GM12873 (cell line): ENCODE results near the gene DNAH1.
A peak's percentile ranks its signal among the peaks of the same experiment; 100 is the strongest.

Experiments
- TF ChIP-seq, protein P1 (sequence below): IDR thresholded peaks from 2 replicates; pipeline ENCODE4 v1.5.1; 2012; ENCODE audit warnings: low read depth, mild to moderate bottlenecking, moderate library complexity, low read length, control low read depth; ENCODE audit not compliant: insufficient read depth; ENCODE audit errors: missing control alignments

Gene DNAH1

GRCh38 chr3:52289338-52289746 lies 26.8 kb upstream of the DNAH1 start:
- TF ChIP-seq, protein P1, sequence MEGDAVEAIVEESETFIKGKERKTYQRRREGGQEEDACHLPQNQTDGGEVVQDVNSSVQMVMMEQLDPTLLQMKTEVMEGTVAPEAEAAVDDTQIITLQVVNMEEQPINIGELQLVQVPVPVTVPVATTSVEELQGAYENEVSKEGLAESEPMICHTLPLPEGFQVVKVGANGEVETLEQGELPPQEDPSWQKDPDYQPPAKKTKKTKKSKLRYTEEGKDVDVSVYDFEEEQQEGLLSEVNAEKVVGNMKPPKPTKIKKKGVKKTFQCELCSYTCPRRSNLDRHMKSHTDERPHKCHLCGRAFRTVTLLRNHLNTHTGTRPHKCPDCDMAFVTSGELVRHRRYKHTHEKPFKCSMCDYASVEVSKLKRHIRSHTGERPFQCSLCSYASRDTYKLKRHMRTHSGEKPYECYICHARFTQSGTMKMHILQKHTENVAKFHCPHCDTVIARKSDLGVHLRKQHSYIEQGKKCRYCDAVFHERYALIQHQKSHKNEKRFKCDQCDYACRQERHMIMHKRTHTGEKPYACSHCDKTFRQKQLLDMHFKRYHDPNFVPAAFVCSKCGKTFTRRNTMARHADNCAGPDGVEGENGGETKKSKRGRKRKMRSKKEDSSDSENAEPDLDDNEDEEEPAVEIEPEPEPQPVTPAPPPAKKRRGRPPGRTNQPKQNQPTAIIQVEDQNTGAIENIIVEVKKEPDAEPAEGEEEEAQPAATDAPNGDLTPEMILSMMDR, result no peak

- TF ChIP-seq, protein P1, result peak; percentile 19
These were observed 26.1 kb upstream of the DNAH1 start for GRCh38 chr3:52289747-52290595.

GRCh38 chr3:52290596-52291507 lies 25.3 kb upstream of the DNAH1 start:
- TF ChIP-seq, protein P1, result no peak

DNA sequence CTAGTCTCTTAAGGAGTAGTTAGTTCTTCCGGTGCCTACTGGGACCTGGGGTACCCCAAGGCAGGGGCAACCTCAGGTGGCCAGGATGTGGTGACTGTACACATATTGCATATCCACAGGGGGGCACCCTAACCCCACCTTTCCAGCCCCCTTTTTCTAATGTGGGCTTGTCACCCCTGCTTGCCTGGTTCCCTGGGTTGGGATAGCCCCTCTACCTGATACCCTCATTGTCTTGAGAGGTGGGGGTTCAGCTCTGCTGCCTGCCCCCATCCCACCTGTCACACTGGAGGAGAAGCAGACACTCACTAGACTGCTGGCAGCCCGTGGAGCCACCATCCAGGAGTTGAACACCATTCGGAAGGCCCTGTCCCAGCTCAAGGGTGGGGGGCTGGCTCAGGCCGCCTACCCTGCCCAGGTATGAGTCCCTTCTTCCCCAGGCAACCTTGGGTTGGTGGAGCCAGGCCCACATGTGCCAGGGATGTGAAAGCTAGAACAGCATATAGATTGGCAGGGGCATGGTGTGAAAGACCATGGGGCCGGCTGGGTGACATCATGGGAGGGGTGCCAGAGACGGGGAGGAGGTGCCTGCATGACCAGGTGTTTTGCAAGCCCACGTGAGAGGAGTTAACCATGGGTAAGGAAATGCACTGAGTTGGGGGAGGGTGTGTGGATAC lies 24.5 kb upstream of the DNAH1 start:
- TF ChIP-seq, protein P1, result peak; percentile 71

- TF ChIP-seq, protein P1, result no peak
These were observed 23.7 kb upstream of the DNAH1 start for GRCh38 chr3:52292247-52293065.

DNA sequence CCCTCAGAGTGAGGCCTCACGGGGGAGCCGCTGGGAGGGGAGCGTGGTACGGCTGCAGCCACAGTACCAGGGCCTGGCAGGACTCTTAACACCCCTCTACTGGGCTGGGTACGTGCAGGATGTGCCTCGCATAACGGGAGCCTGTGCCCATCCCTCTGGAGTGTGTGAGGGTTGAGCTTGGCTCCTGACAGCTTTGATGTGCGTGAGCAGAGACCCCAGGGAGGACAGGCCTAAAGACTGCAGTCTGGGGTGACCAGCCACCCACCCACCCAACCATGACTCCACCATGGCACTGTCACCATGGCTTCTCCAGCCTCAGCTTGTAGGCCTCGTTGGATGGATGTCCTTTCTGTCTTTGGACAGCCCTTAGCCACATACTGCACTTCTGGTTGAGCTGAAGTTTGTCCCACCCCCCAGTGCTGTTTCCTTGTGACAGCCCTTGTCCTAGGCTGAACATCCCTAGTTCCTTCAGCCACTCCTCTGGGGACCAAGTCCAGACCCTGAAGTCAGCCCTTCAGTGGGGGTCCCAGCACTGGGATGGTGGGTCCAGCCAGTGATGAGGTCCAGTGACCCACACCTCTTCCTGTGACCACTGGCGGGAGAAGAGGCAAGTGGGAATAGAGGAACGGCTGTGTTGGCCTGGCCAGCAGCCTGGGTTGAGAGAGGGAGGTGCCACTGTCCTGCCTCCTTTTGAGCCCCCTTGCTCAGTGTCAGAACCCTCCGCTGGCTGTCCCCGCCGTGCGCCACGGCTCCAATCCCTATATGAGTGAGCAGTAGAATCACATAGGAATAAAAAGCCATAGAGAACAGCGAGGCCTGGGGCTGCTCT lies 22.4 kb upstream of the DNAH1 start:
- TF ChIP-seq, protein P1, result no peak
